ENCODE results near the gene MTNR1B. TPM values are rescaled to one million over a fixed set of nuclear protein-coding genes. Genes with fewer than 3 reads are reported as not detected.

Gene MTNR1B
- total RNA-seq, 4 donors from 2014 or later: not detected

DNA sequence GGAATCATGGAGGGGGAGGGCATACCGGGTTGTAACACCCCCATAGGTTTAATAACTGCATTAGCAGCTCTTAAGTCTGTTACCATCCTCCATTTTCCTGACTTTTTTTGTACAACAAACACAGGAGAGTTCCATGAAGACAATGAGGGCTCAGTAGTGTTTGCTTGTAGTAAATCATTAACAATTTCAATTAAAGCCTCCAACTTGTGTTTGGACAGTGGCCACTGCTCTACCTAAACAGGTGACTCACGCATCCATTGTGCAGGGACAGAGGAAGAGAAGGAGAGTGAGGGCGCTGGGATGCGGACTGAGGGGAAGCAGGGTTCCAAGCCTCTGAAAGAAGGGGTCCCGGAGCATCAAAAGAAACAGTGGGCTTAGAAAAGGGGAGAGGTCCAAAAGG is 21.3 kb upstream of the MTNR1B start:
- TF ChIP-seq, protein P1, sequence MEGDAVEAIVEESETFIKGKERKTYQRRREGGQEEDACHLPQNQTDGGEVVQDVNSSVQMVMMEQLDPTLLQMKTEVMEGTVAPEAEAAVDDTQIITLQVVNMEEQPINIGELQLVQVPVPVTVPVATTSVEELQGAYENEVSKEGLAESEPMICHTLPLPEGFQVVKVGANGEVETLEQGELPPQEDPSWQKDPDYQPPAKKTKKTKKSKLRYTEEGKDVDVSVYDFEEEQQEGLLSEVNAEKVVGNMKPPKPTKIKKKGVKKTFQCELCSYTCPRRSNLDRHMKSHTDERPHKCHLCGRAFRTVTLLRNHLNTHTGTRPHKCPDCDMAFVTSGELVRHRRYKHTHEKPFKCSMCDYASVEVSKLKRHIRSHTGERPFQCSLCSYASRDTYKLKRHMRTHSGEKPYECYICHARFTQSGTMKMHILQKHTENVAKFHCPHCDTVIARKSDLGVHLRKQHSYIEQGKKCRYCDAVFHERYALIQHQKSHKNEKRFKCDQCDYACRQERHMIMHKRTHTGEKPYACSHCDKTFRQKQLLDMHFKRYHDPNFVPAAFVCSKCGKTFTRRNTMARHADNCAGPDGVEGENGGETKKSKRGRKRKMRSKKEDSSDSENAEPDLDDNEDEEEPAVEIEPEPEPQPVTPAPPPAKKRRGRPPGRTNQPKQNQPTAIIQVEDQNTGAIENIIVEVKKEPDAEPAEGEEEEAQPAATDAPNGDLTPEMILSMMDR (IDR thresholded peaks at IDR 0.05): no peak
- TF ChIP-seq EP300 (IDR thresholded peaks at IDR 0.05) (no peak), POLR2AphosphoS5 (IDR thresholded peaks at IDR 0.05) (no peak), POLR2A (IDR thresholded peaks at IDR 0.05) (no peak)
- no peaks in the 10 kb centered on the region for H3K36me3 ChIP-seq
- no peaks in the 10 kb centered on the region for H3K9me3 ChIP-seq
- 80 to 92% methylated on average over 1 to 5 of the region's 5 CpGs for WGBS, 2 donors (ENCODE audit: low coverage in 1 of 2)
- H3K27me3 ChIP-seq: no peaks in the 10 kb centered on the region
- no peak overlapping the region for H3K4me3 ChIP-seq
- H3K4me1 ChIP-seq: no peaks in the 10 kb centered on the region
- no peak overlapping the region for H3K27ac ChIP-seq
- ATAC-seq: no peak

DNA sequence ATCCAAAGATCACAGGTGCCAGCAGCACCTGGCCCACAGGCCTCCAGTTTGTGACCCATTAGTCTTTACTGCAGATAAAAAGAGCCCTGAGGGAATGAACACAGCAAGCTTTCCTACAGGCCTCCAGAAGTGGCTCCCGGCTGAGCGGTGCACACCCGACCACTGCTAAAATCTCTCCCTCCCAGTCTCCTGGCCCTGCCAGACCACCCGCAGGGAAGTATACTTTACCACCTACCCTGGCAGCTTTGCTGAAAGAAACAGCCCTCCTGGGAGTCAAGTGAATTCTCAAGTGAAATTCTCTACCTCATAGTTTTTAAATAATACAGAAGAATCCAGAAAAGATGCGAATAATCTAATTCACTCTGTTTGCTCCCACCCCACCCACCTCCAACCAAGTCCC is 15.4 kb upstream of the MTNR1B start:
- no peaks in the 10 kb centered on the region for H3K27me3 ChIP-seq
- H3K4me3 ChIP-seq: no peak overlapping the region
- ATAC-seq: no peak
- no peak overlapping the region for H3K27ac ChIP-seq
- TF ChIP-seq POLR2AphosphoS5 (IDR thresholded peaks at IDR 0.05) (no peak), EP300 (IDR thresholded peaks at IDR 0.05) (no peak), POLR2A (IDR thresholded peaks at IDR 0.05) (no peak)
- TF ChIP-seq, protein P1 (IDR thresholded peaks at IDR 0.05): no peak
- H3K4me1 ChIP-seq: no peaks in the 10 kb centered on the region
- H3K9me3 ChIP-seq: no peaks in the 10 kb centered on the region
- H3K36me3 ChIP-seq: no peaks in the 10 kb centered on the region
- WGBS, 2 donors (ENCODE audit: low coverage in 1 of 2): 84 to 100% methylated on average over 1 to 5 of the region's 5 CpGs

DNA sequence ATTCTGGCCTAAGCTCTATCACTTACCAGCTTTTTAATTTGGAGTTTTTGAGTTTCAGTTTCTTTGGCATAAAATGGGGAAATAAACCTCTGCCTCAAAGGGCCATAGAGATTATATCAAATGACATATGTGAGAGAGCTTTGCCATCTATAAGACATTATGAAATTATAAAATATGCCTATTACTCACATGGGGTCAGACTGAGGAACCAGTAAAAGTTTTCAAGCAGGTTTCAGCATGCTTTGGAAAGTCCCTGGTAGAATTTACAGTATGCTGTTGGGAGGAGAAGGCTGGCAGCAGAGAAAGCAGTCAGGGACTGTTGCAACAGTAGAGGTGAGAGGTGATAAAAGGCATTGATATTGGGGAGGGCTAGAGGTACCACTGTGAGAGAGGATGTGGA is 13.6 kb upstream of the MTNR1B start:
- H3K4me3 ChIP-seq: no peak overlapping the region
- no peak overlapping the region for H3K27ac ChIP-seq
- no peaks in the 10 kb centered on the region for H3K4me1 ChIP-seq
- no peaks in the 10 kb centered on the region for H3K9me3 ChIP-seq
- H3K36me3 ChIP-seq: no peaks in the 10 kb centered on the region
- no peak for ATAC-seq
- H3K27me3 ChIP-seq: no peaks in the 10 kb centered on the region
- TF ChIP-seq POLR2A (IDR thresholded peaks at IDR 0.05): no peak
- TF ChIP-seq EP300 (IDR thresholded peaks at IDR 0.05): no peak
- TF ChIP-seq POLR2AphosphoS5 (IDR thresholded peaks at IDR 0.05): no peak
- TF ChIP-seq, protein P1 (IDR thresholded peaks at IDR 0.05): no peak

DNA sequence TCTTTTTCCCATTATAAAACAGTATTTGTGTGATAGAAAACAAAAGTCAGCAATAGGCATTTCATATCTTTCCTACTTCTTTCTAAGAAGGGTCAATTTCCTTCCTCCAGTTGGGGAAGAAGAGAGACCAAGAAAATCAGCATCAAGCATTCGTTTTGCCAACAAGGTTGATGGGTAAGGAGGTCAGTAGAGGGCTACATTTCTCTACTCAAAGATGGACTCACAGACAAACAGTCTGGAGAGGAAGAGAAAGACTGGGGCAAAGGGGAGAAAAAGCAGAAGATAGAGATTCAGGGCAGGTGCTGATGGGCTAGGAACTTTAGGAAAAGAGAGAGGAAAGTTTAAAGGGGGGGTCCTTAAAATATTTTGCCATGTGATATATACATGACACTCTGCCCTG is 8.6 kb upstream of the MTNR1B start:
- Histone ChIP-seq H3K27me3 (no peaks in the 10 kb centered on the region), H3K4me1 (no peaks in the 10 kb centered on the region), H3K27ac (no peak overlapping the region), H3K4me3 (no peak overlapping the region), H3K9me3 (no peaks in the 10 kb centered on the region), H3K36me3 (no peaks in the 10 kb centered on the region)
- 40 to 44% methylated on average over 1 of the region's 1 CpG for WGBS, 2 donors (ENCODE audit: low coverage in 1 of 2)
- no peak for TF ChIP-seq EP300 (IDR thresholded peaks at IDR 0.05)
- no peak for TF ChIP-seq POLR2A (IDR thresholded peaks at IDR 0.05)
- no peak for TF ChIP-seq POLR2AphosphoS5 (IDR thresholded peaks at IDR 0.05)
- TF ChIP-seq, protein P1 (IDR thresholded peaks at IDR 0.05): no peak
- no peak for ATAC-seq

DNA sequence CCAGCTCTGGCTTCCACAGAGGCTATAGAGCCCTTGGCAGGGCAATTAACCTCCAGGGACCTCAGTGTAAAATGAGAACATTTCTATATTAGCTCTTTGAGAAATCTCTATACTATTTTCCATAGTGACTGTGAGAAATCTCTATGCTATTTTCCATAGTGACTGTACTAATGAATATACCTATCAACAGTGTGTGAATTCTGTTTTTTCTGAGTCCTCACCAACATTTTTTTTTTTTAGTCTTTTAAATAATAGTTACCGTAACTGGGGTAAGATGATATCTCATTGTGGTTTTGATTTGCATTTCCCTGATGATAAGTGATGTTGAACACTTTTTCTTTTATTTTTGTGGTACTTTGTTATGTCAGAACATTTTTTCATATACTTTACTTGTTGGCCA is 7.0 kb upstream of the MTNR1B start:
- no peak for TF ChIP-seq POLR2A (IDR thresholded peaks at IDR 0.05)
- TF ChIP-seq, protein P1 (IDR thresholded peaks at IDR 0.05): no peak
- no peak for TF ChIP-seq POLR2AphosphoS5 (IDR thresholded peaks at IDR 0.05)
- TF ChIP-seq EP300 (IDR thresholded peaks at IDR 0.05): no peak
- no peak for ATAC-seq
- Histone ChIP-seq H3K4me1 (no peaks in the 10 kb centered on the region), H3K4me3 (no peak overlapping the region), H3K9me3 (no peaks in the 10 kb centered on the region), H3K27ac (no peak overlapping the region), H3K27me3 (no peaks in the 10 kb centered on the region), H3K36me3 (no peaks in the 10 kb centered on the region)
- WGBS, 2 donors (ENCODE audit: low coverage in 1 of 2): 86 to 100% methylated on average over 1 of the region's 1 CpG

All from gastroesophageal sphincter (tissue), 4 donors.